GM21576 (cell line): Measurements from ENCODE around the gene RAI1.
"Not testable (repeated sequence)": the region's sequence is repeated elsewhere in the genome, so short reads cannot be mapped to it uniquely, and the experiment has no call there.

Experiments
- ATAC-seq: cut with Tn5 transposase; IDR thresholded peaks from one replicate; pipeline ENCODE4 v1.9.1; 2021; ENCODE audit warnings: mild to moderate bottlenecking, moderate library complexity; ENCODE audit not compliant: unreplicated experiment

RAI1 gene

GRCh38 chr17:17664064-17664452 lies 17.2 kb upstream of the RAI1 start:
- no peak for ATAC-seq

- no peak for ATAC-seq
Measured at GRCh38 chr17:17665255-17665654, 16.0 kb upstream of the RAI1 start.

- no peak for ATAC-seq
Measured at GRCh38 chr17:17666111-17666714, 15.0 kb upstream of the RAI1 start.

- no peak for ATAC-seq
Measured at GRCh38 chr17:17667231-17667630, 14.0 kb upstream of the RAI1 start.

DNA sequence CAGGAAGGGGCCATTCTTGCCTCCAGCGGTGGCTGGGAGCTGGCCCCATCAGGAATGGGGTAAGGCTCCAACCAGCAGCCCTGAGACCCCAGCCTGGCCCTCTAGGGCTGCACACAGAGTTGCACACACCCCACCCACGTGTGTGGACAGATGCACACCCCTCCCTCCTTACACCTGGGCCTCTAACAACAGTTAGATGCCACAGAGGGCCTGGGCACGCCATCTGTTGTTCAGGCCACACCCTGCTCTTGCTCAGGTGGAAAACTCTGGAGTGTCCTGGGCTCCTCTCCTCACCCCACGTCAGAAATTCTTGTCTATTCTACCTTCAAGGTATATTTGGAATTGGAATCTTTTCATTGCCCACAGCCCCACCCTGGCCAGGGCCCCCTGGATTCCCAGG lies 13.3 kb upstream of the RAI1 start:
- no peak for ATAC-seq

DNA sequence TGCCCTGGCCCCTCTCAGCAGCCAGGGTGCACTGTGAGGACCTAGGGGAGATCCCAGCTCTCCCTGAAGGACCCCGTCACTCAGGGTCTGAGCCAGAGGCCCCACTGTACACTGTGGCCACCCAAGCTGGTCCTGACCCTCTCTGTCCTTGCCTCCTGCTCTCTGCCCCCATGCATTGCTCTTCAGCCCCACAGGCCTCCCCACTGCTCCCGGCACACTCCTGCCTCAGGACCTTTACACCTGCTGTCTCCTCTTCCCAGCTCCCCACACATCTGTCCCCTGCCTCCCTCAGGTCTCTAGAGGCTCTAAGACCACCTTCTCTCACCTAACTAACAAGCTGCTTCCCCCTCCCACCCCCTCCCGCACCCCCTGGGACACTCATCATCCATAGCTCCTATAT lies 12.9 kb upstream of the RAI1 start:
- ATAC-seq = no peak

DNA sequence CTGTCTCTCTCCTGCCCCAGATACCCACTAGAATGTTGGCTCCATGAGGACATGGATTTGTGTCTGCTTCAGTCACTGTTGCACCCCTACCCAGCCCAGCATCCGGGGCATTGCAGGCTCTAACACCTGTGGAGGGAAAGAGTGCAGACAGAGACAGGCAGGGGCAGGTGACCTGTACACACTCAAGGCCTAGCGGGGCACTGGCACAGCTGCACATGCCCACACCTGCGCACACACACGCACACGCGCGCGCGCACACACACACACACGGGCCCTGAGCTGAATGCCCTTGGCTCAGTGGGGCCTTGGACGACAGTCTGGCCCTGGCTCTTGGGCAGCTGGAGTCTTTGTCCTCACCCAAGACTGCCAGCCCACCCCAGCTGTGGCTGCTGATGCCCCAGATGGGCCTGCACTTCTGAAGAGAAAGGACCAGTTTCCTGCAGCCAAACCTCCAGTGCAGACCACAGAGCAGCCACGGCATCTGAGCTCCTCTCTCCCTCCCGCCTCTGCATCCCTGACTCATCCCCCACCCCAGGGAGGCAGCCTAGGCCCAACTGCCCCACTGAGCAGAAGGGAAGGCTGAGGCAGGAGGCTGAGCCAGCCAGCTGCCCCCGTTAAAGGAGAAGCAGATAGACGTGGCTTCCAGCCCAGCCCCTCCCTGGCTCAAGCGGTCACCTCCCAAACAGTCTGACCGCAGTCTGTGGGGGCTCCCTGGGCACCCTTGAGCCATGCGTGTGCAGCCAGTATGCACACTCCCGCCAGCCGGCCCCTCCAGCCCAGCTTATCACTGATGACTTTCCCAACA lies 12.3 kb upstream of the RAI1 start:
- no peak for ATAC-seq

DNA sequence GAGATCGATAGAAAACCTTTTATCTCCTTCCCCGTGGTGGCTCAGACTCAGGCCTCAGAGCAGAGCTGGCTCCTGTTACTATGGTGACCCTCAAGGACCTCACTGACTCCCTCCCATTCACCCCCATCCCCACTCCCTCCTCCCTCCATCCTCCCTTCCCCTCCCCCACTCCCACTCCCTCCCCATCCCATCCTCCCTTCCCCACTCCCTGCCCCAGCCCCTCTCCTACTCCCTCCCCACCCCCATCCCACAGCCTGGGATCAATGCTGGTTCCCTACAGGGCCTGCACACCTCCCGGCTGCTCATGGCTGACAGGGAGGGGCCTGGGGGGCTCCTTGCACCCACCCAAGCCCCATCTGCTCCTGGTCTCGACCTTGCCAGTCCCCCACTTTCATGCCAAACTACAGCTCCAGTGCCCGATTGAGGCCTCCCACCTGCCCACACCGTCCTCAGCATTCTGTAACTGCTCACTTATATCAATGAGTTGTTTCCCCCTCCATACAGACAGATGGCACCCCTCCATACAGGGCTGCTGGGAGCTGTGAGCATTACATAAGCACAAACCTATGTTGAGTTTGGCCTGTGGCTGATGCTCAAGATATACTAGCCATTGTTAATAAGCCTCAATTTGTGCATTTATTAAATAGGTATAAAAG lies 11.6 kb upstream of the RAI1 start:
- no peak for ATAC-seq

- no peak for ATAC-seq
Measured at GRCh38 chr17:17670701-17671305, 10.5 kb upstream of the RAI1 start.

GRCh38 chr17:17671369-17672129 lies 9.7 kb upstream of the RAI1 start:
- no peak for ATAC-seq

GRCh38 chr17:17672453-17673368 lies 8.5 kb upstream of the RAI1 start:
- no peak for ATAC-seq

GRCh38 chr17:17675416-17675815 lies 5.8 kb upstream of the RAI1 start:
- ATAC-seq = no peak

GRCh38 chr17:17675925-17676534 lies 5.2 kb upstream of the RAI1 start:
- ATAC-seq = no peak

GRCh38 chr17:17676752-17677151 lies 4.5 kb upstream of the RAI1 start:
- ATAC-seq = no peak

DNA sequence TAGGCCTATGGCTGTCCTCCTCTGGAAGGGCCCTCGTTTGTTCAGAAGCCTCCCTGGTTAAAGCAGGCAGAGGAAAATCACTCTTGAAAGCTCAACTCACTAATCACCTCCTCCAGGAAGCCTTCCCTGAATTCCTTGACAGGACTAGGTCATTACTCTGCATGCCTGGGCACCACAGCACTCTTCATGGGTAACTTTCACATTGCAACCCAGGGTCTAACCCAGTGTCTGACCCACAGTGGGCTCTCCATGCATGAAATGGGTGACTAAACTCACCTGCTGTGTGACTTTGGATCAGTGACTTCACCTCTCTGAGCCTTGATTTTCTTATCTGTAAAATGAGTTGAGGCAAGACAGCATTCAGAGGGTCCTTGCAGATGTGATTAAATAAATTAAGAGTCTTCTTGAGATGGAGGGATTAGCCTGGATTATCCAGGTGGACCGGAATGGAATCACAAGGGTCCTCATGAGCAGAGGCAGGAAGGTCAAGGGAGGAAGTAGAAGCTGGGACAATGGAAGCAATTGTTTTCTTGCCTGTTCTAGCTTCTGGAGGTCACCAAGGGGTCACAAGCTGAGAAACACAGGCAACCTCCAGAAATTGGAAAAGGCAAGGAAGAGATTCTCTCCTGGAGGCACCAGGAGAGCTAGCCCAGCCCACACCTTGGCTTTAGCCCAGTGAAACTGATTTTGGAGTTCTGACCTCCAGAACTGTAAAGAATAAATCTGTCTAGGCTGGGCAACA lies 3.8 kb upstream of the RAI1 start:
- no peak for ATAC-seq

DNA sequence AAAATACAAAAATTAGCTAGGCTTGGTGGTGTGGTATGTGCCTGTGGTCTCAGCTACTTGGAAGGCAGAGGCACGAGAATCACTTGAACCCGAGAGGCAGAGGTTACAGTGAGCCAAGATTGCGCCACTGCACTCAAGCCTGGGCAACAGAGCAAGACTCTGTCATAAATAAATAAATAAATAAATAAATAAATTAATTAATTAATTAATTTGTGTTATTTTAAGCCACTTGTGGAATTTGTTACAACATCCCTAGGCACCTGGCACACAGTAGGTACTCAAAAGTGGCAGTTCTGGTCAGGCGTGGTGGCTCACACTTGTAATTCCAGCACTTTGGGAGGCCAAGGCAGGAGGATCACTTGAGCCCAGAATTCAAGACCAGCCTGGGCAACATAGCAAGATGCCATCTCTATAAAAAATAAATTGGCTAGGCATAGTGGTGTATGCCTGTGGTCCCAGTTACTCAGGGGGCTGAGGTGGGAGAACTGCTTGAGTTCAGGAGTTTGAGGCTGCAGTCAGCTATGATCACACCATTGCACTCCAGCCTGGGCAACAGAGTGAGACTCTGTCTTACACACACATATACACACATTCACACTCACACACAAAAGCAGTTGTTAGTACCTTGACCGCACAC lies 3.1 kb upstream of the RAI1 start:
- ATAC-seq = not testable (repeated sequence)

- ATAC-seq = no peak
Measured at GRCh38 chr17:17679243-17679642, 2.0 kb upstream of the RAI1 start.

DNA sequence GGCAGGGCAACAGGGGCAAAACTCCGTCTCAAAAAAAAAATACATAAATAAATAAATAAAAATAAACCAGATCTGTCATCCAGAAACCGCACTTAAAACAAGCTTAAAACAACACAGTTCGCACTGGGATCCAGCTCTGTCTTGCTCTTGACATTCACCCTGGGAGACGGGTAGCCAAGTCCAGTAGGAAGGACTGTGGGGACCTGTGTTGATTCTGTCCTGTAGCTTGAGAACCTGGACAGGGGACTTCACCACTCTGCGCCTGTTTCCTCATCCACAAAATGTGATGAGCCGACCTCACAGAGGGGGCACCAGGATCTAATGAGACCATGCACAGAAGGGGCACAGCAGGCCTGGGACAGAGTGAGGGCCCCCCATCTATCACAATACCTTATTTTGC lies 1.5 kb upstream of the RAI1 start:
- ATAC-seq = no peak
